CD4-positive, alpha-beta T cell (primary cell): ENCODE results near the gene TIA1. TPM values are rescaled to one million over a fixed set of nuclear protein-coding genes. Genes with fewer than 3 reads are reported as not detected.
"Not testable (repeated sequence)": the region's sequence is repeated elsewhere in the genome, so short reads cannot be mapped to it uniquely, and the experiment has no call there.

ENCODE experiments used
- ATAC-seq: fragments of 200-7000 bp; cut with Tn5 transposase; one replicate; pipeline ENCODE4 v1.10.0; 2022; ENCODE audit warnings: mild to moderate bottlenecking; ENCODE audit not compliant: poor library complexity
- CTCF ChIA-PET: fragments of 350-600 bp; sonication (Branson Sonifier 250); formaldehyde crosslinking; loops from one replicate; lab custom pipeline; 2021; ENCODE audit warnings: antibody characterized with exemption, inconsistent platforms; lab: Charles Lee
- POLR2A ChIA-PET: fragments of 350-600 bp; sonication (Branson Sonifier 250); formaldehyde crosslinking; loops from one replicate; lab custom pipeline; 2021; ENCODE audit warnings: antibody characterized with exemption, inconsistent platforms; lab: Charles Lee
- DNase-seq, 14 experiments: peaks; one replicate each; pipeline ENCODE4 v3.0.0-alpha.2; 2013 to 2020; ENCODE audit warnings: mixed read lengths in 2 of 14
- H3K27ac ChIP-seq, 2 donors: one replicate each; pipeline versions ENCODE4 v1.5.1 to v1.7.0; 2013; ENCODE audit warnings: low read length in 2 of 2, low read depth in 1 of 2, mild to moderate bottlenecking in 1 of 2
- H3K27me3 ChIP-seq, 2 experiments: 1 replicate in 1 of 2; 2 replicates in 1 of 2; pipeline versions ENCODE4 v1.6.1 to v1.7.0; 2013; ENCODE audit warnings: low read length in 2 of 2, control low read depth in 1 of 2, mild to moderate bottlenecking in 1 of 2, moderate library complexity in 1 of 2; ENCODE audit not compliant: insufficient read depth in 2 of 2, control insufficient read depth in 1 of 2
- H3K36me3 ChIP-seq: one replicate; pipeline ENCODE4 v1.6.1; 2013; ENCODE audit warnings: low read length, control low read depth; ENCODE audit not compliant: insufficient read depth
- H3K4me1 ChIP-seq: one replicate; pipeline ENCODE4 v1.6.1; 2013; ENCODE audit warnings: low read length, control low read depth; ENCODE audit not compliant: insufficient read depth
- H3K4me3 ChIP-seq: one replicate; pipeline ENCODE4 v1.5.1; 2013; ENCODE audit warnings: mild to moderate bottlenecking, low read length, moderate library complexity
- H3K9me3 ChIP-seq, 2 experiments: 1 replicate in 1 of 2; 2 replicates in 1 of 2; pipeline versions ENCODE4 v1.6.1 to v1.7.0; 2013; ENCODE audit warnings: low read length in 2 of 2, mild to moderate bottlenecking in 2 of 2, control low read depth in 1 of 2, moderate library complexity in 1 of 2; ENCODE audit not compliant: control insufficient read depth in 1 of 2, insufficient read depth in 1 of 2
- H3K27ac Mint-ChIP-seq: one replicate; pipeline ENCODE4 v1.8.0; 2020; ENCODE audit warnings: mixed read lengths
- H3K27me3 Mint-ChIP-seq: one replicate; pipeline ENCODE4 v1.8.0; 2021; ENCODE audit warnings: mixed read lengths
- H3K36me3 Mint-ChIP-seq: one replicate; pipeline ENCODE4 v1.8.0; 2021; ENCODE audit warnings: low read depth, mixed read lengths
- H3K4me1 Mint-ChIP-seq: one replicate; pipeline ENCODE4 v1.8.0; 2021; ENCODE audit warnings: low read depth, mixed read lengths
- H3K4me3 Mint-ChIP-seq: one replicate; pipeline ENCODE4 v1.8.0; 2020; ENCODE audit warnings: mild to moderate bottlenecking, mixed read lengths
- H3K9me3 Mint-ChIP-seq: one replicate; pipeline ENCODE4 v1.8.0; 2020; ENCODE audit warnings: mixed read lengths
- intact Hi-C, 2 experiments: fragments of 100-400 bp; cut with DNase I in 1 of 2; cut with micrococcal nuclease in 1 of 2; formaldehyde crosslinking; loops; one replicate each; pipeline versions ENCODE4 v1.15.1 to v1.9.0; 2023 to 2025; cut with DNase I, micrococcal nuclease
- total RNA-seq, 174 experiments: library from RNA in 2 of 174; stranded (reverse) in 2 of 174; gene quantifications; one replicate each; pipeline ENCODE4 v1.2.3 and lab custom pipeline; 2021 to 2026
- TF ChIP-seq, protein P1 (sequence below): fragments of 200-600 bp; IDR thresholded peaks from one replicate; pipeline ENCODE4 v1.8.0; 2022; ENCODE audit warnings: antibody characterized with exemption, mild to moderate bottlenecking

Gene TIA1
- total RNA-seq, 2 experiments from 2014 or later: 34.4 to 45.3 TPM

DNA sequence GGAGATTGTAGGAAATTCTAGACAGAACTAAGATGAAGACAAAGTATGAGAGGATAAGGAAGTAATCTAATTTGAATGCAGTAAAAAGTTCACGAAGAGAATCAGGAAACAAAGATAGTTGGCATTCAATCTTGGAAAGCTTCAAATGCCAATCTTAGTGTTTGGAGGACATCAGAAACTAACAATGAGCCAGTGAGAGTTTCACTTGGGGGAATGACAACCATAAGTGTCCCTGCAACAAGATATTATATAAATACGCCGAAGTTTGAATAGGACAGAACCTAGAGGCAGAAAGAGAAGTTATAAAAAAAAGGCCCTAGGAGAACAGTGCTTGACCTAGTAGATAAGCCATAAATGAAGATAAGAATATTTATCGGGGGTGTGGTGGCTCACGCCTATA, 34.0 kb upstream of the TIA1 start:
- Mint-ChIP-seq H3K9me3 (no peaks in the 10 kb centered on the region), H3K27ac (peak overlapping the region; percentile 15), H3K36me3 (peaks cover 94% of the 10 kb centered on the region), H3K4me3 (no peak overlapping the region), H3K4me1 (peaks cover 46% of the 10 kb centered on the region), H3K27me3 (no peaks in the 10 kb centered on the region)
- DNase-seq: no peak
- peaks cover 73% of the 10 kb centered on the region for H3K36me3 ChIP-seq
- H3K9me3 ChIP-seq: no peaks in the 10 kb centered on the region
- H3K4me3 ChIP-seq: no peak overlapping the region
- no peak overlapping the region for H3K27ac ChIP-seq
- ATAC-seq: no peak
- ChIA-PET CTCF (interaction anchor here (1.6 kb wide), 1 partner anchor 19 kb away, joined by 3 read pairs; the partner anchor contains the start of gene FAM136A), POLR2A (interaction anchor here (1.9 to 2.0 kb wide), 2 partner anchors 11 to 25 kb away, joined by 8 to 12 read pairs; partner anchors contain the start of genes PCYOX1 and SNRPG)
- TF ChIP-seq, protein P1, sequence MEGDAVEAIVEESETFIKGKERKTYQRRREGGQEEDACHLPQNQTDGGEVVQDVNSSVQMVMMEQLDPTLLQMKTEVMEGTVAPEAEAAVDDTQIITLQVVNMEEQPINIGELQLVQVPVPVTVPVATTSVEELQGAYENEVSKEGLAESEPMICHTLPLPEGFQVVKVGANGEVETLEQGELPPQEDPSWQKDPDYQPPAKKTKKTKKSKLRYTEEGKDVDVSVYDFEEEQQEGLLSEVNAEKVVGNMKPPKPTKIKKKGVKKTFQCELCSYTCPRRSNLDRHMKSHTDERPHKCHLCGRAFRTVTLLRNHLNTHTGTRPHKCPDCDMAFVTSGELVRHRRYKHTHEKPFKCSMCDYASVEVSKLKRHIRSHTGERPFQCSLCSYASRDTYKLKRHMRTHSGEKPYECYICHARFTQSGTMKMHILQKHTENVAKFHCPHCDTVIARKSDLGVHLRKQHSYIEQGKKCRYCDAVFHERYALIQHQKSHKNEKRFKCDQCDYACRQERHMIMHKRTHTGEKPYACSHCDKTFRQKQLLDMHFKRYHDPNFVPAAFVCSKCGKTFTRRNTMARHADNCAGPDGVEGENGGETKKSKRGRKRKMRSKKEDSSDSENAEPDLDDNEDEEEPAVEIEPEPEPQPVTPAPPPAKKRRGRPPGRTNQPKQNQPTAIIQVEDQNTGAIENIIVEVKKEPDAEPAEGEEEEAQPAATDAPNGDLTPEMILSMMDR: no peak
- intact Hi-C loops: no loop called here
- no peaks in the 10 kb centered on the region for H3K27me3 ChIP-seq
- peaks cover 7% of the 10 kb centered on the region for H3K4me1 ChIP-seq

DNA sequence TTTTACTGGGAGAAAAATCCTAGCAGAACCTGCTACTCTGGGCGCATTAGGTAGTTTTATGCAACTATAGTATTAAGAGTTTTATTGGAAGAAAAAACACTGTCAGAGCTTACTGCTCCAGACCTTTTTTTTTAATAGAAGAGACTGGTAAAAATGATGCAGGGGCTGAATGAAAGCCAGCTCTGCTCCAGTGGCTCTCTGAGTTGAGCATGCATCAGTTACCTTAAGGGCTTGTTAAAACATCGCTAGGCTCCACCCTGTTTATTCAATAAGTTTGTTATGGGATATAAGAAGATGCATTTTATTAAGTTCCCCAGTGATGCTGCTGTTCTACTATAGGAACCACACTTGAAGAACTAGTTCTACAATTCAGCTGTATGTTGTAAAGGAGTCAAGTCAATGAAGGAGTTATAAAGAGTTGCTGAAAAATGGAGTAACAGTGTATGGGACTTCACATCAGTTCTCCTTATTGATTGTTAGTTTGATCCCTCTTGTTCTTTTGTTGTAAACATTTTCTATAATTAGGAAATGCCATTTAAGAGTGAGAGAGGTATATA, 31.9 kb upstream of the TIA1 start:
- ATAC-seq: no peak
- Histone ChIP-seq H3K4me3 (no peak overlapping the region), H3K9me3 (no peaks in the 10 kb centered on the region), H3K4me1 (peaks cover 7% of the 10 kb centered on the region), H3K36me3 (peaks cover 68% of the 10 kb centered on the region), H3K27me3 (no peaks in the 10 kb centered on the region), H3K27ac (no peak overlapping the region)
- POLR2A ChIA-PET: no interaction called here
- Mint-ChIP-seq H3K27ac (no peak overlapping the region), H3K9me3 (no peaks in the 10 kb centered on the region), H3K36me3 (peaks cover 92% of the 10 kb centered on the region), H3K27me3 (no peaks in the 10 kb centered on the region), H3K4me3 (no peak overlapping the region), H3K4me1 (peaks cover 25% of the 10 kb centered on the region)
- TF ChIP-seq, protein P1: no peak
- DNase-seq: no peak
- CTCF ChIA-PET: interaction anchor here (0.5 kb wide), 1 partner anchor 1051 kb away, joined by 3 read pairs; the partner anchor contains the start of gene ZNF638
- intact Hi-C loops: no loop called here

DNA sequence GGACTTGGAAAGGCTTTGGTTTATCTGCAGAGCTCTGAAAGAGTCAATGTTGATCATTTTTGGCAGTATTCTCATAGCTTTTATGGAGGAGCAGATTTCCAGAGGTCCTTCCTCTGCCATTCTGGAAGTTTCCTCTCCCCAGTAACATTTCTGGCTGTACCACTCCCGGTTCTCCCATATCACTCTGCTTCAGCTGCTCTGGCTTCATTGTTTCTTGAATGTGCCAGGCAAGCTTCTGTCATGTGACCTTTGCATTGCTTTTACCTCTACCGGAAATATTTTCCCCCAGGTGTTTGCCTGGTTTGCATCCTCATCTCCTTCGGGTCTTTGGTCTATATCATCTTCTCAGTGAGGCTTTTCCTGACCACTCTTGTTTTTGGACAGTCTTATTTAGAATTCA, 21.9 kb upstream of the TIA1 start:
- no peak overlapping the region for H3K4me3 Mint-ChIP-seq
- ATAC-seq (no peak), DNase-seq (no peak)
- peaks cover 19% of the 10 kb centered on the region for H3K4me1 Mint-ChIP-seq
- H3K27me3 Mint-ChIP-seq: no peaks in the 10 kb centered on the region
- no peak overlapping the region for H3K27ac Mint-ChIP-seq
- no peaks in the 10 kb centered on the region for H3K4me1 ChIP-seq
- H3K27me3 ChIP-seq: no peaks in the 10 kb centered on the region
- intact Hi-C loops: no loop called here
- H3K4me3 ChIP-seq: no peak overlapping the region
- ChIA-PET POLR2A (interaction anchor here (1.4 kb wide), 1 partner anchor 23 kb away, joined by 3 read pairs; the partner anchor contains the start of gene SNRPG), CTCF (no interaction called here)
- H3K36me3 ChIP-seq: peaks cover 22% of the 10 kb centered on the region
- TF ChIP-seq, protein P1: no peak
- H3K9me3 Mint-ChIP-seq: no peaks in the 10 kb centered on the region
- no peaks in the 10 kb centered on the region for H3K9me3 ChIP-seq
- peaks cover 53% of the 10 kb centered on the region for H3K36me3 Mint-ChIP-seq
- H3K27ac ChIP-seq: no peak overlapping the region

DNA sequence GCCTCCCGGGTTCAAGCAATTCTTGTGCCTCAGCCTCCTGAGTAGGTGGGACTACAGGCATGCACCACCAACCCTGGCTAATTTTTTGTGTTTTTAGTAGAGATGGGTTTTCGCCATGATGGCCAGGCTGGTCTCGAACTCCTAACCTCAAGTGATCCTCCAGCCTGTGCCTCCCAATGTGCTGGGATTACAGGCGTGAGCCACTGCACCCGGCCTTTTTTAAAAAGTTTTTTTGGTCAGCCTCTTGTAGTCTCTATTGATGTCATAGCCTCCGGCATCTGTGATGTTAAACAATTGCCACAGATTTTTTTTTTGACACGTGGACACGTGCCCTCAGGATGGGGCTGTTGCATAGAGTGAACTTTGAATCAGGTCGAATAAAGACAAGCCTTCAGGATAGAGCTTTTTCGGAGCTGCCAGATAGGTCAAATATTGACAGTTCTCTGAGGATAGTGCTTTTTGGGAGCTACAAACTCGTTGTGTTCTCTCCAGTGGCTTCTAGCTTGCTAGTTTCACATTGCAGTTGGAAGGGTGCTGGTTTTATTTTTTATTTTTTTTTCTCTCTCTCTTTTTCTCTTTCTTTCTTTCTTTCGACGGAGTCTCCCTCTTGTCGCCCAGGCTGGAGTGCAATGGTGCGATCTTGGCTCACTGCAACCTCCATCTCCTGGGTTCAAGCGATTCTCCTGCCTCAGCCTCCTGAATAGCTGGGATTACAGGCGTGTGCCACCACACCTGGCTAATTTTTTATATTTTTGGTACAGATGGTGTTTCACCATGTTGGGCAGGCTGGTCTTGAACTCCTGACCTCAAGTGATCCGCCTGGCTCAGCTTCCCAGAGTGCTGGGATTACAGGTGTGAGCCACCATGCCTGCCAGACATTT, 21.2 kb upstream of the TIA1 start:
- H3K27ac ChIP-seq, H3K4me3 ChIP-seq, H3K27me3 Mint-ChIP-seq, ATAC-seq, intact Hi-C loops, H3K4me1 ChIP-seq, DNase-seq, H3K9me3 Mint-ChIP-seq, H3K4me3 Mint-ChIP-seq, CTCF ChIA-PET, H3K27ac Mint-ChIP-seq, H3K9me3 ChIP-seq, H3K27me3 ChIP-seq: not testable (repeated sequence)
- H3K36me3 ChIP-seq: peaks cover 16% of the 10 kb centered on the region
- Mint-ChIP-seq H3K36me3 (peaks cover 53% of the 10 kb centered on the region), H3K4me1 (peaks cover 21% of the 10 kb centered on the region)
- POLR2A ChIA-PET: interaction anchor here (1.4 kb wide), 1 partner anchor 24 kb away, joined by 3 read pairs; the partner anchor contains the start of gene SNRPG

GRCh38 chr2:70266925-70267324, 18.5 kb upstream of the TIA1 start:
- H3K27me3 Mint-ChIP-seq, H3K9me3 Mint-ChIP-seq, intact Hi-C loops, H3K27ac ChIP-seq, H3K27ac Mint-ChIP-seq, H3K9me3 ChIP-seq, H3K27me3 ChIP-seq, POLR2A ChIA-PET, DNase-seq, H3K4me1 ChIP-seq, H3K4me3 Mint-ChIP-seq, H3K4me3 ChIP-seq, ATAC-seq, CTCF ChIA-PET: not testable (repeated sequence)
- H3K36me3 ChIP-seq: peaks cover 28% of the 10 kb centered on the region
- Mint-ChIP-seq H3K36me3 (peaks cover 66% of the 10 kb centered on the region), H3K4me1 (peaks cover 21% of the 10 kb centered on the region)
